Measurements from ENCODE around the gene ZNF587B. TPM values are rescaled to one million over a fixed set of nuclear protein-coding genes. Genes with fewer than 3 reads are reported as not detected.

The ZNF587B gene
- 6.8 and 8.4 TPM in 2 replicates for total RNA-seq

DNA sequence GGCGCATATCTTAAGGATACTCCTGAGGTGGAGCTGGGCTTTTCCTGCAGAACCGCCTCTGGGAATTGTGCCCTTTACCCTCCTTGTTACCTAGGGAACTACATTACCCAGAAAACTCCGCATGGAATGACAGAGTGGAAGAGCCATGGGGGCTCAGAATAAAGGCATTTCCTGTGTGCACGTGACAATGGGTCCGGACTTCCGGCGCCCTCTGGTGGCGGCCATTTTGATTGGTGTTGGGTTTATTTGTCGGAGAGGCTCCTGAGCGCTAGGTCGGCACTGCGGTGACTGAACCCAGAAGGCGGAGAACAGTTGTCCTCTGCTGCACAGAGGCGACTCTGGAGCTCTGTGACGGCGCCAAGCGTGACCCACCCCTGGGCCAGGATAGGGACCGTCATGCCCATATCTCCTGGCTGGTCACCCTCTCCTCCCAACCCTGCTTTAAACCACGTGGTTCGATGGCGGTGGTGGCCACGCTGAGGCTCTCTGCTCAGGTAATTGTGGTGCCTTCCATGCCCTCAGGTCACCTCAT lies at the start of gene ZNF587B:
TSS of gene ZNF587B (plus strand) at position 229 of the 532 bp plus-strand sequence. CDS start at position 459, 230 bp downstream.

DNA sequence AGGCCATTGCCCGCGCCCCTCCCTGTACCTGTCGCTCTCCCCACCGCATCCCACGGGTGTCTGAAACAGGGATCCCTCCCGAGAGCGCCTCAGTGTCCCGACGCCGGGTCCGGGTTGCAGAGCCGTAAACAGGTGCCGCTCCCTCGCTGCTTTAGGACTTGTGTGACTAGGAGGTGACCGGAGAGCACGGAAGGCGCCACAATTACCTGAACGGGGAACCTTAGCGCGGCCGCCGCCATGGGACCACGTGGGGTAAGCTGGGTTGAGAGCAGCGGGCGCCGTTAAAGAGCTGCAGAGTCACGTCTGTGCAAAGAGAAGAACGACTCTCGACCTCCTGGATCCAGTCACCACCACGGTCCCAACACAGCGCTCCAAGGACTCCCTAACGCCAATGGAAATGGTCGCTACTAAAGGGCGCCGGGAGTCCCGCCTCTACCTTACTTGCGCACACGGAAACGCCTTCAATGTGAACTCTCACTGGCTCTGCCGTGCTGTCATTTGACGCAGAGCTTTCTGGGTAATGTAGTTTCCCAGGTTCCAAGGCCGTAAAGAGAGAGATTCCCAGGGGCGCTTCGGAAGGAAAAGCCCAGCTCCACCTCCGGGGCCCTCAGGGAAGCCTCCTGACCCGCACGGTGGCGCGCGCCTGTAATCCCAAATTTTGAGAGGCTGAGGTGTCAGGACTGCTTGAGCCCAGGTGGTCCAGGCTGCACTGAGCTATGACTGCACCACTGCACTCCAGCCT lies 15.4 kb upstream of the ZNF587B start, which contains the start of gene ZNF552:
TSS of gene ZNF552 (minus strand) at position 409 of the 742 bp plus-strand sequence. CDS start at position 239, 170 bp downstream.

DNA sequence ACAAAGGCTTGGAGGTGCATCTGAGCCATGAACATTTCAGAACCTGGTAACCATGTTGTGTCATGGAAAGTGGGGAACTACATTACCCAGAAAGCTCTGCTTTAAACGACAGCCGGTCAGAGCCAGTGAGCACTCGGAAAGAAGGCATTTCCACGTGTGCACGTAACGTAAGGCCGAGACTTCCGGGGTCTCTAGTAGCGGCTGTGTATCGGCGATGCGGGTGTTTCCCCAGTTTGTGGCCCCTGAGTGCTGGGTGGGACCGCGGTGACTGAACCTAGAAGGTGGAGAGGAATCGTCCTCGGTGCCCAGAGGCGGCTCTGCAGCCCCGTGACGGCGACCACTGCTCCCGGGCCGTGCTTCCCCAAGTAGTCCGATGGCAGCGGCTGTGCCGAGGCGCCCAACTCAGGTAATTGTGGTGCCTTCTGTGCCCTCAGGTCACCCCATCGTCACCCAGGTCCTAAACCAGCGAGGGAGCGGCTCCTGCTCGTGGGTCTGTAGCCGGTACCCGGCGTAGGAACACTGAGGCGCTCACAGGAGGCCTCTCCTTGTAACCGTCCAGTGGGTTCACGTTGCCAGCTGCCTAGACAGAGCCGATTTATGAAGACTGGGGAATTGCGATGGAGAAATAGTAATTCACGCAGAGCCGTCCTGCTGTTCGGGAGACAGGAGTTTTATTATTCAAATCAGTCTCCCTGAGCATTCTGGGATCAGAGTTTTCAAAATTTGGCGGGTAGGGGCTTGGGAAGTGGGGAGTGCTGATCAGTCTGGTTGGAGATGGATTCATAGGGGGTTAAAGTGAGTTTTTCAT lies 19.8 kb downstream of the ZNF587B start, which contains the start of gene ZNF587:
TSS of gene ZNF587 (plus strand) at position 194 of the 808 bp plus-strand sequence. CDS start at position 374, 180 bp downstream.

DNA sequence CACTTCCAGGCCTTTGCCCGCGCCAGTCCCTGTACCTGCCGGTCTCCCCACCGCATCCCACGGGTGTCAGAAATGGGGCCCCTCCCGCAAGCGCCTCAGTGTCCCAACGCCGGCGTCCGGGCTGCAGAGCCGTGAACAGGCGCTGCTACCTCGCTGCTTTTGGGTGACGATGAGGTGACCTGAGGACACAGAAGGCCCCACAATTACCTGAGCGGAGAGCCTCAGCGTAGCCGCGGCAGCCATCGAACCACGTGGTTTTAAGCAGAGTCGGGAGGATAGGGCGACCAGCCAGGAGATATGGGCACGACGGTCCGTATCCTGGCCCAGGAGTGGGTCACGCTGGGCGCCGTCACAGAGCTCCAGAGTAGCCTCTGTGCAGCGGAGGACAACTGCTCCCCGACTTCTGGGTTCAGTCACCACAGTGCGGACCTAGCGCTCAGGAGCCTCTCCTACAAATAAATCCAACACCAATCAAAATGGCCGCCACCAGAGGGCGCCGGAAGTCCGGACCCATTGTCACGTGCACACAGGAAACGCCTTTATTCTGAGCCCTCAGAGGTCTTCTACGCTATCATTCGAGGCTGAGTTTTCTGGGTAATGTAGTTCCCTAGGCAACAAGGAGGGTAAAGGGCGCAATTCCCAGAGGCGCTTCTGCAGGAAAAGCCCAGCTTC lies 58.6 kb downstream of the ZNF587B start, which contains the start of gene ZNF814:
TSS of gene ZNF814 (minus strand) at position 478 of the 672 bp plus-strand sequence. CDS start at position 243, 235 bp downstream.

Other genes starting within 250 kb of the ZNF587B start
- gene ZIK1, start 246.2 kb upstream of the ZNF587B start, total RNA-seq = 4.1 and 7.5 TPM in 2 replicates
- 3.5 and 4.1 TPM in 2 replicates for gene ZNF530, start 230.4 kb upstream of the ZNF587B start, total RNA-seq
- gene ZNF134, start 216.1 kb upstream of the ZNF587B start, total RNA-seq = 9.6 and 17.4 TPM in 2 replicates
- gene ZNF211, start 197.1 kb upstream of the ZNF587B start, total RNA-seq = 4.2 and 7.5 TPM in 2 replicates
- not detected in 2 replicates for gene ZSCAN4, start 161.4 kb upstream of the ZNF587B start, total RNA-seq
- 4.6 and 7.2 TPM in 2 replicates for gene ZNF551, start 148.3 kb upstream of the ZNF587B start, total RNA-seq
- 0.98 and 2.2 TPM in 2 replicates for gene ZNF154, start 121.1 kb upstream of the ZNF587B start, total RNA-seq
- 2.9 and 4.7 TPM in 2 replicates for gene ZNF671, start 102.7 kb upstream of the ZNF587B start, total RNA-seq
- 8.0 and 14.2 TPM in 2 replicates for gene ZNF776, start 83.5 kb upstream of the ZNF587B start, total RNA-seq
- gene ZNF586, start 60.6 kb upstream of the ZNF587B start, total RNA-seq = 6.8 and 8.1 TPM in 2 replicates
- 3.9 and 5.8 TPM in 2 replicates for gene ZNF552, start 15.4 kb upstream of the ZNF587B start, total RNA-seq
- gene ZNF587, start 19.6 kb downstream of the ZNF587B start, total RNA-seq = 12.7 and 15.6 TPM in 2 replicates
- 4.1 and 4.3 TPM in 2 replicates for gene ZNF814, start 58.7 kb downstream of the ZNF587B start, total RNA-seq
- 5.5 and 6.1 TPM in 2 replicates for gene ZNF417, start 86.3 kb downstream of the ZNF587B start, total RNA-seq
- 3.0 and 7.7 TPM in 2 replicates for gene ZNF418, start 105.1 kb downstream of the ZNF587B start, total RNA-seq
- 2.1 and 2.5 TPM in 2 replicates for gene ZNF256, start 117.4 kb downstream of the ZNF587B start, total RNA-seq
- gene C19orf18, start 144.2 kb downstream of the ZNF587B start, total RNA-seq = 0.13 TPM in 1 of 2 replicates, not detected in the other
- 5.7 and 18.0 TPM in 2 replicates for gene ZNF606, start 172.5 kb downstream of the ZNF587B start, total RNA-seq
- gene ZSCAN1, start 203.7 kb downstream of the ZNF587B start, total RNA-seq = not detected in 2 replicates
- 1.1 and 5.5 TPM in 2 replicates for gene ZNF135, start 229.0 kb downstream of the ZNF587B start, total RNA-seq

All from mesangial cell (primary cell).